ENCODE results near the gene TRABD2B. TPM values are rescaled to one million over a fixed set of nuclear protein-coding genes. Genes with fewer than 3 reads are reported as not detected.

Gene TRABD2B
- total RNA-seq, 2 experiments from 2014 or later = not detected

- H3K4me1 Mint-ChIP-seq (ENCODE audit: low read depth) = no peaks in the 10 kb centered on the region
- H3K4me3 Mint-ChIP-seq = no peak overlapping the region
- intact Hi-C loops (cut with micrococcal nuclease) = no loop called here
- no peak overlapping the region for H3K27ac Mint-ChIP-seq
- no peak for DNase-seq
- H3K9me3 Mint-ChIP-seq = no peaks in the 10 kb centered on the region
- no peaks in the 10 kb centered on the region for H3K27me3 Mint-ChIP-seq (ENCODE audit: low read depth)
- H3K36me3 Mint-ChIP-seq (ENCODE audit: low read depth) = no peaks in the 10 kb centered on the region
- CTCF ChIA-PET = no interaction called here
Measured at GRCh38 chr1:47849591-47850261, 147.5 kb downstream of the TRABD2B start.

GRCh38 chr1:47849005-47849521 lies 148.1 kb downstream of the TRABD2B start:
- Mint-ChIP-seq H3K4me1 (ENCODE audit: low read depth) (no peaks in the 10 kb centered on the region), H3K27ac (no peak overlapping the region), H3K36me3 (ENCODE audit: low read depth) (no peaks in the 10 kb centered on the region), H3K4me3 (no peak overlapping the region), H3K27me3 (ENCODE audit: low read depth) (no peaks in the 10 kb centered on the region), H3K9me3 (no peaks in the 10 kb centered on the region)
- CTCF ChIA-PET = no interaction called here
- no peak for DNase-seq
- intact Hi-C loops (cut with micrococcal nuclease) = no loop called here

- no peak for DNase-seq
- no peaks in the 10 kb centered on the region for H3K9me3 Mint-ChIP-seq
- H3K27me3 Mint-ChIP-seq (ENCODE audit: low read depth) = peaks cover 7% of the 10 kb centered on the region
- no peaks in the 10 kb centered on the region for H3K36me3 Mint-ChIP-seq (ENCODE audit: low read depth)
- no peaks in the 10 kb centered on the region for H3K4me1 Mint-ChIP-seq (ENCODE audit: low read depth)
- no peak overlapping the region for H3K4me3 Mint-ChIP-seq
- intact Hi-C loops (cut with micrococcal nuclease) = no loop called here
- CTCF ChIA-PET = no interaction called here
- H3K27ac Mint-ChIP-seq = no peak overlapping the region
Measured at GRCh38 chr1:47847763-47848162, 149.4 kb downstream of the TRABD2B start.

GRCh38 chr1:47844558-47844955 lies 152.6 kb downstream of the TRABD2B start:
- intact Hi-C loops (cut with micrococcal nuclease) = no loop called here
- CTCF ChIA-PET = no interaction called here
- Mint-ChIP-seq H3K27me3 (ENCODE audit: low read depth) (peaks cover 10% of the 10 kb centered on the region), H3K4me3 (no peak overlapping the region), H3K9me3 (no peaks in the 10 kb centered on the region), H3K4me1 (ENCODE audit: low read depth) (no peaks in the 10 kb centered on the region), H3K27ac (no peak overlapping the region), H3K36me3 (ENCODE audit: low read depth) (no peaks in the 10 kb centered on the region)
- DNase-seq = no peak

GRCh38 chr1:47843781-47844557 lies 153.2 kb downstream of the TRABD2B start:
- no peaks in the 10 kb centered on the region for H3K9me3 Mint-ChIP-seq
- no peaks in the 10 kb centered on the region for H3K4me1 Mint-ChIP-seq (ENCODE audit: low read depth)
- CTCF ChIA-PET = no interaction called here
- H3K36me3 Mint-ChIP-seq (ENCODE audit: low read depth) = no peaks in the 10 kb centered on the region
- no peak overlapping the region for H3K27ac Mint-ChIP-seq
- intact Hi-C loops (cut with micrococcal nuclease) = no loop called here
- peaks cover 10% of the 10 kb centered on the region for H3K27me3 Mint-ChIP-seq (ENCODE audit: low read depth)
- DNase-seq = no peak
- no peak overlapping the region for H3K4me3 Mint-ChIP-seq

- H3K4me1 Mint-ChIP-seq (ENCODE audit: low read depth) = no peaks in the 10 kb centered on the region
- DNase-seq = no peak
- H3K36me3 Mint-ChIP-seq (ENCODE audit: low read depth) = no peaks in the 10 kb centered on the region
- intact Hi-C loops (cut with micrococcal nuclease) = no loop called here
- H3K27ac Mint-ChIP-seq = no peak overlapping the region
- no peaks in the 10 kb centered on the region for H3K9me3 Mint-ChIP-seq
- CTCF ChIA-PET = no interaction called here
- peaks cover 10% of the 10 kb centered on the region for H3K27me3 Mint-ChIP-seq (ENCODE audit: low read depth)
- H3K4me3 Mint-ChIP-seq = no peak overlapping the region
Measured at GRCh38 chr1:47843059-47843458, 154.1 kb downstream of the TRABD2B start.

GRCh38 chr1:47842228-47842919 lies 154.8 kb downstream of the TRABD2B start:
- Mint-ChIP-seq H3K4me1 (ENCODE audit: low read depth) (no peaks in the 10 kb centered on the region), H3K27ac (no peak overlapping the region), H3K27me3 (ENCODE audit: low read depth) (peaks cover 10% of the 10 kb centered on the region), H3K4me3 (no peak overlapping the region), H3K9me3 (no peaks in the 10 kb centered on the region), H3K36me3 (ENCODE audit: low read depth) (no peaks in the 10 kb centered on the region)
- no peak for DNase-seq
- intact Hi-C loops (cut with micrococcal nuclease) = no loop called here
- CTCF ChIA-PET = no interaction called here

- peaks cover 10% of the 10 kb centered on the region for H3K27me3 Mint-ChIP-seq (ENCODE audit: low read depth)
- DNase-seq = no peak
- H3K4me3 Mint-ChIP-seq = no peak overlapping the region
- no peak overlapping the region for H3K27ac Mint-ChIP-seq
- CTCF ChIA-PET = no interaction called here
- H3K4me1 Mint-ChIP-seq (ENCODE audit: low read depth) = no peaks in the 10 kb centered on the region
- H3K9me3 Mint-ChIP-seq = no peaks in the 10 kb centered on the region
- intact Hi-C loops (cut with micrococcal nuclease) = no loop called here
- H3K36me3 Mint-ChIP-seq (ENCODE audit: low read depth) = no peaks in the 10 kb centered on the region
Measured at GRCh38 chr1:47841356-47841755, 155.8 kb downstream of the TRABD2B start.

- Mint-ChIP-seq H3K36me3 (ENCODE audit: low read depth) (no peaks in the 10 kb centered on the region), H3K27ac (no peak overlapping the region), H3K4me1 (ENCODE audit: low read depth) (no peaks in the 10 kb centered on the region), H3K9me3 (peaks cover 2% of the 10 kb centered on the region), H3K4me3 (no peak overlapping the region), H3K27me3 (ENCODE audit: low read depth) (peaks cover 10% of the 10 kb centered on the region)
- intact Hi-C loops (cut with micrococcal nuclease) = no loop called here
- CTCF ChIA-PET = no interaction called here
- DNase-seq = no peak
Measured at GRCh38 chr1:47840393-47841190, 156.6 kb downstream of the TRABD2B start.

GRCh38 chr1:47839433-47839760 lies 157.8 kb downstream of the TRABD2B start:
- H3K4me1 Mint-ChIP-seq (ENCODE audit: low read depth) = no peaks in the 10 kb centered on the region
- intact Hi-C loops (cut with micrococcal nuclease) = no loop called here
- H3K27ac Mint-ChIP-seq = no peak overlapping the region
- no peaks in the 10 kb centered on the region for H3K36me3 Mint-ChIP-seq (ENCODE audit: low read depth)
- H3K9me3 Mint-ChIP-seq = peaks cover 8% of the 10 kb centered on the region
- H3K27me3 Mint-ChIP-seq (ENCODE audit: low read depth) = peaks cover 10% of the 10 kb centered on the region
- H3K4me3 Mint-ChIP-seq = no peak overlapping the region
- no peak for DNase-seq
- CTCF ChIA-PET = no interaction called here

- no peaks in the 10 kb centered on the region for H3K36me3 Mint-ChIP-seq (ENCODE audit: low read depth)
- CTCF ChIA-PET = no interaction called here
- H3K9me3 Mint-ChIP-seq = peaks cover 8% of the 10 kb centered on the region
- no peak overlapping the region for H3K4me3 Mint-ChIP-seq
- peaks cover 10% of the 10 kb centered on the region for H3K27me3 Mint-ChIP-seq (ENCODE audit: low read depth)
- intact Hi-C loops (cut with micrococcal nuclease) = no loop called here
- no peak overlapping the region for H3K27ac Mint-ChIP-seq
- no peaks in the 10 kb centered on the region for H3K4me1 Mint-ChIP-seq (ENCODE audit: low read depth)
- no peak for DNase-seq
Measured at GRCh38 chr1:47838562-47839432, 158.4 kb downstream of the TRABD2B start.
